ENCODE data around the gene DPYD. TPM values are rescaled to one million over a fixed set of nuclear protein-coding genes. Genes with fewer than 3 reads are reported as not detected.
A peak's percentile ranks its signal among the peaks of the same experiment; 100 is the strongest.

DPYD gene
- total and polyA plus RNA-seq, 11 donors = 2.6 to 38.4 (median 7.8) TPM

GRCh38 chr1:97383797-97384196, 537.0 kb downstream of the DPYD start:
- no peak overlapping the region for H3K4me3 ChIP-seq
- no peaks in the 10 kb centered on the region for H3K27me3 ChIP-seq
- ATAC-seq (peak in 1 of 4 donors; percentile 48), DNase-seq (no peak)
- H3K9me3 ChIP-seq = no peaks in the 10 kb centered on the region
- 89 to 98% (median 95%) methylated on average over 4 of the region's 4 CpGs for WGBS, 4 donors
- intact Hi-C loops (cut with DNase I) = no loop called here
- TF ChIP-seq CTCF (IDR thresholded peaks at IDR 0.05) (no peak), POLR2A (IDR thresholded peaks at IDR 0.05) (no peak)
- peaks cover 0 to 5% (median 0%) of the 10 kb centered on the region in 12 donors for H3K4me1 ChIP-seq
- H3K36me3 ChIP-seq = peaks cover 0 to 6% (median 0%) of the 10 kb centered on the region in 9 donors
- H3K27ac ChIP-seq = no peak overlapping the region

DNA sequence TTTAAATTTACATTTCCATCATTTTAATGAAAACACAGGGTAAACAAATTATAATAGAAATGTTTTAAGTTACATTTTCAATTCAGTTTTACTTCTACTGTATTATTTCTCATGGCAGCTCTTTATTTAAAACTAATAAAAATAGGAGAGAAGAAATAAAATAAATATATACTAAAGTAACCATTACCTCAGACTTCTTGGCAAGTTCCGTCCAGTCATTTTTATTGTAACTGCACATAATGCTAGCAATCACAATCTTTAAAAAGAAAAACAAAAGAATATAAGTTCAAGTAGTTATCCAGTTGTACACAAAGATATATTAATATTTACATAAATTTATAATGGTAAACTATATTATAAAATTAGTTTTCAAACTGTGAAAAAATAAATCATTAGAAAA, 538.6 kb downstream of the DPYD start:
- Histone ChIP-seq H3K4me1 (peaks cover 0 to 5% (median 0%) of the 10 kb centered on the region in 12 donors), H3K27ac (no peak overlapping the region), H3K27me3 (no peaks in the 10 kb centered on the region), H3K36me3 (peaks cover 0 to 6% (median 0%) of the 10 kb centered on the region in 9 donors), H3K9me3 (no peaks in the 10 kb centered on the region), H3K4me3 (no peak overlapping the region)
- TF ChIP-seq CTCF (IDR thresholded peaks at IDR 0.05) = no peak
- TF ChIP-seq POLR2A (IDR thresholded peaks at IDR 0.05) = no peak
- DNase-seq (no peak), ATAC-seq (no peak)
- intact Hi-C loops (cut with DNase I) = no loop called here
- 95 to 100% (median 97%) methylated on average over 1 of the region's 1 CpG for WGBS, 4 donors

DNA sequence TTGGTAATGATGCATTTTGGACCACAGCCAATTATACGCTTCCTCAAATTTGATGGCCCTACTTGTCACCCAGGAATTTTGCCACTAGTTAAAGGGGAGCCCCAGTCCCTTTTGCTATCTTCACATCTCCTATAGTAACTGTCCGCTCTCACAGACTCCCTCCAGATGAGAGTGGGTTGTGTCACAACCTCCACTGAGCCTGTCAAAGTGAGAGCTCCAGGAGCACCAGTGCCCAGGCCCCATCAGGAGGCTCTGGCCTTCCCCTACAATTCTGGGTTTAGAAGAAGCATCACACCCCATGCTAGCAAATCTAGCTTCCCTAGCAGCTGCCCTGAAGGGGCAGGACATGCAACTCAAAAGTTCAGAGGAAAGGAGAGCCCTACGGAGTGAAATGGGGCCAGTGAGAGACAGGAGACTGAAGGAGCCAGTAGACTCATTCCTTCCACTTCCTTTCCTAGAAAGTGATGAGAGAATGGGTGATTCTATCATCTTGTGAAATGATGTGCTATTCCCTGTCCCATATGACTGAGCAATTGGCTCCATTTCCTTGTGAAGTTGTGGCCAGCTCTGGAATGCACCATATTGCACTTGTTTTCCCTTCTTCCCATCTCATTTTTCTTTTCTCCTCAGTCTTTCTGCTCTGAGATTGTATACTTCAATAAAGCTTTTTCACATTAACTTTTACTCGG, 541.3 kb downstream of the DPYD start:
- Histone ChIP-seq H3K36me3 (peaks cover 0 to 6% (median 0%) of the 10 kb centered on the region in 9 donors), H3K27me3 (no peaks in the 10 kb centered on the region), H3K27ac (no peak overlapping the region), H3K4me3 (no peak overlapping the region), H3K4me1 (peaks cover 0 to 5% (median 0%) of the 10 kb centered on the region in 12 donors), H3K9me3 (no peaks in the 10 kb centered on the region)
- 83 to 92% (median 85%) methylated on average over 4 of the region's 4 CpGs for WGBS, 4 donors
- intact Hi-C loops (cut with DNase I) = no loop called here
- ATAC-seq (peak in 1 of 4 donors; percentile 50), DNase-seq (no peak)
- TF ChIP-seq CTCF (IDR thresholded peaks at IDR 0.05) (no peak), POLR2A (IDR thresholded peaks at IDR 0.05) (no peak)

DNA sequence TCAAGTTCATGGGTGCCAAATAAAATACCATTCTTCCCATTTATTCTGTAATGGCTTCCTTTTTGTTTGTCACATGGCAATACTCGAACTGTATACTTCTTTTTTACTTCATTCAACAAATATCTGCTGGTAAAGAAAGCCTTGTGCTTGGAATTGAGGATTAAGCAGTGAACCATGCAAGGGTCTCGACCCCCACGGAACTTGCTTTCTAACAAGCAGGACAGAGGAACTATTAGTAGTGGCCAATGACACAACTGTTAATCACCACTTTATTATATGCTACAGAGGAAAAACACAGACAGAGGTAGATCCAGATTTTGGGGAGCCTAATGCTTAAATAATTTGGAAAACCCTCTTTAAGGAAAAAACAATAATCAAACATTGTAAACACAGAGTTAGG, 542.2 kb downstream of the DPYD start:
- DNase-seq (no peak), ATAC-seq (no peak)
- Histone ChIP-seq H3K4me3 (no peak overlapping the region), H3K9me3 (no peaks in the 10 kb centered on the region), H3K36me3 (peaks cover 0 to 8% (median 0%) of the 10 kb centered on the region in 9 donors), H3K27ac (no peak overlapping the region), H3K27me3 (no peaks in the 10 kb centered on the region), H3K4me1 (no peaks in the 10 kb centered on the region)
- no peak for TF ChIP-seq POLR2A (IDR thresholded peaks at IDR 0.05)
- TF ChIP-seq CTCF (IDR thresholded peaks at IDR 0.05) = no peak
- 91 to 96% (median 93%) methylated on average over 3 of the region's 3 CpGs for WGBS, 4 donors
- intact Hi-C loops (cut with DNase I) = no loop called here
